GM21360 (cell line): ENCODE measurements around the gene ST6GAL1.
A peak's percentile ranks its signal among the peaks of the same experiment; 100 is the strongest.

Source experiments
- ATAC-seq: cut with Tn5 transposase; IDR thresholded peaks from one replicate; pipeline ENCODE4 v1.9.1; 2021; ENCODE audit warnings: mild to moderate bottlenecking, moderate library complexity; ENCODE audit not compliant: unreplicated experiment

The ST6GAL1 gene

DNA sequence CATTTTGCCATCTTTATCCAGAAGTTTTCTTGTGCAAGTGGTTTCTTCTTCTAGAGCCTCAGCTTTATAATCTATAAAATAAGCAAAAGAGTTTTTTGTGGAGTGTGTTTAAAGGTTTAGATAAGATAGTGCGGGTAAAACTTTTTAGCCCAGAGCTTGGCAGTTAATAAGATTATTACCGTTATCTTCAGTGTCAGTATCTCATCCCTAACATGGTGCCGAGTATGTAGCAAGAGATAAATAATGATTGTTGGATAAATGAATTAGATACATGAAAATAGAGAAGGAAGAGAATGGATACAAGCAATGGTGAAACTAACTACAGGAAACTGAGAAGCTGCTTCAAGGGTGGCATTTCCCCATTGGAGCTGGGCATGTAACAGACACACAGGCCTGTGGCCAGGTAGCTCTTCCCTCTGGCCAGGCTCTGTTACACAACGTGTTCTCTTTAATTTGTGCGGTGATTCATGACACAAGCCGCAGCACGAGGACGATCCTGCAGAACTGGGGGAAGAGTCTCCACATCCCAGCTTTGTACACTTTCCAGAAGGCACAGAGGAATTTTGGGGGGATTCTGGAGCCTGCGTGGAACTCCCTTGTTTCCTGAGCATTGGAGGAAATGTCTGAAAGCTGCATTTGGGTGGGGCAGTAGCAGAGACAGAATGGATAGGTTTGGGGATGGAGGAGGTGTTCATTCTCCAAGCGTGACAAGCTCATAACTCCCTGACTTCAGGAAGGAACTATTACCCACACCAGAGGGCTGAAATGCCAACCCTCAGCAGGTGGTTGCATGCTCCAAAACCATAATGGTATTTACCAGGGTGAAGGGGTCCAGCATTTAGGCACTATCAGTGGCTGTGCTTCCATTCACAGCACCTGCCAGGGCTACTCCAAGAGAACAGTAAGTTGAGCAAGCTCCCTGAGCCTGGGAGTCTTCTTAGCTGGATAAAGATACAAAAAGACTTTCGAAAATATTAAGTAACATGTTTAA, 14.2 kb upstream of the ST6GAL1 start:
- ATAC-seq, result no peak

DNA sequence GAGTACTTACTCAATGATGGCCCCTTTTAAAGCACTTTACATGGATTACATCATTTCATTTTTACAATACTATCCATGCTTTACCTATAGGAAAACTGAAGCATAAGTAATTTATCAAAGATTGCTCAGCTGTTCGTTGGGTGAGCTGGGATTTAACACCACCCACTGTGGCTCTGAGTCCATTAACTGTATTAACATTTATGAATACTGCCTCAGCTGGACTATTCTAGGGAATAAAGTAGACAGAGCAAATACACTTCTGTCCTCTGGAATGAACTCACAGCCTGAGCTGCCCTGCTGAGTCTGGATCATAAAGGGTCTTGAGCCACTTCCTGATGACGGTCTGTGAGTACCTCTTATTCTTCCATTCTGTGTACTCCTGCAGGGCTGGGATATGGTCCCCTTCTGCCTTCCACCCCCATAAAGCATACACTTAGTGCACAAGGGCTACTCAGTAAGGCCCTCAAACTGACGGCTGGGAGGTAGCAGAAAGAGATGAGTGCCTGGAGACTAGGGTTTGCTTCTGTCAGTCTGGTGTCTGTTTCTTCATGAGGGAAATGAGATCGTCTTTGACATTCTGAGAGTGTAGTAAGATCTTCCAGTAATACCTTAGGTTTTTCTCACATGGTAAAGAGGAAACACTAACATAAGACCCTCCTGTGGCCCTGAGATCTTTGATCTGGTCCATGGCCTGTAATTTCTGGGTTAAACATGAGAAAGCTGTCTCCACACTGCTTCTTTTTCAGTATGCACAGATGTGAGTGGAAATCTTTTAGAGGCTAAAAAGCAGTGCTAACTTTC, 12.6 kb upstream of the ST6GAL1 start:
- ATAC-seq, result no peak

DNA sequence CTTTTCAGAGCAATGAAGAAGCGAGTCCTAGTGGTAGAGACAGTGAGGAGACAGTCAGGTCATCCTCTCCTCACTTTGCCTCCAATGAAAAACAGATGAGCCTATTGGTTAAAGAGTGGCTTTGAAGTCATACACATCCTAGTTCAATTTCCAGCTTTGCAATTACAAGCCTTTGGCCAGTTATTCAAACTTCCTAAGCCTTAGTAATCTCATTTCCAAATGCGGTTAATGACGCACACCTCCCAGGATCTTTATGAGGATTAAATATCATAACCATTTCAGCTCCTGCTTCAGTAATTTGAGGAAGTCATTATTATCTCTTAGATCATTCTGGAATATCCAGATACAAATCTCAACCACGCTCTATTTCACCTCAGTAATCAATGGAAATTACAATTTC, 10.0 kb upstream of the ST6GAL1 start:
- ATAC-seq, result no peak

DNA sequence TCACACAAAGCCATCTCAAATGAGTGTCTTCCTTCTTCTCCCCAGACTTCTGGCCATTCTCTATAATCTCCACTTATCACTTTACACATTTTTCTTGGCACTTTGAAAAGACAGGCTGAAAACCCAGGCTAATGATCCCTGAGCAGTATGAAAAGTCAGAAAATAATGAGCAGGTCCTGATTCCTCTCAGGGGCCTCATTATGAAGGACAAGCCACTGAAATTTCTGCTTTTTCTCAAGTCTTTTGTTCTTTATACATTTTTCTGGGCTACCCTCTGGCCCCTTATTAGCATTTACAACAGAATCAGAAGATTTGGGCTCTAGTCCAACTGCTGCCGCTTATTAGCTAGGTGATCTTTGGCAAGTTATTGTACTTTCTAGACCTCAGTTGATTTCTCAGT, 9.5 kb upstream of the ST6GAL1 start:
- ATAC-seq, result no peak

- ATAC-seq, result no peak
Observed at GRCh38 chr3:186921578-186921977, 8.7 kb upstream of the ST6GAL1 start.

DNA sequence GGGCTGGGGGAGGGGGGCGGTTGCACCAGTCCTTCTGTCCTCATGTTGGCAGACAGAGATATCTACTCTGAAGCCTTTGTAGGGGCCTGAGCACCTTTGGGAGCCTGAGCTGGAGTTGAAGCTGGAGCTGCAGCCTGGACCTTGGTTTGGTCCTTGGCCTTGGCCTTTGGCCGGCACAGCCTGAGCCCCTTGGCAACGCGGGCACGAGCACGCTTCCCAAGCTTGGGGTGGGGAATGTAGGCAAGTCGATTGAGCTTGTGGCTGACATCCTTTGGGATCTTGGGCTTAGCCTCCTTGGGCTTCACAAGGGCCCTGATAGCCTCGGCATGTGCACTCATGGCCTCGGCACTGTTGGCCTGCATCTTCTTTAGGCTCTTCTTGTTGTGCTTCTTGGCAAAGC, 8.1 kb upstream of the ST6GAL1 start:
- no peak for ATAC-seq

GRCh38 chr3:186922790-186923189, 7.5 kb upstream of the ST6GAL1 start:
- no peak for ATAC-seq

GRCh38 chr3:186923241-186923640, 7.1 kb upstream of the ST6GAL1 start:
- ATAC-seq, result no peak

GRCh38 chr3:186925826-186926225, 4.5 kb upstream of the ST6GAL1 start:
- no peak for ATAC-seq

DNA sequence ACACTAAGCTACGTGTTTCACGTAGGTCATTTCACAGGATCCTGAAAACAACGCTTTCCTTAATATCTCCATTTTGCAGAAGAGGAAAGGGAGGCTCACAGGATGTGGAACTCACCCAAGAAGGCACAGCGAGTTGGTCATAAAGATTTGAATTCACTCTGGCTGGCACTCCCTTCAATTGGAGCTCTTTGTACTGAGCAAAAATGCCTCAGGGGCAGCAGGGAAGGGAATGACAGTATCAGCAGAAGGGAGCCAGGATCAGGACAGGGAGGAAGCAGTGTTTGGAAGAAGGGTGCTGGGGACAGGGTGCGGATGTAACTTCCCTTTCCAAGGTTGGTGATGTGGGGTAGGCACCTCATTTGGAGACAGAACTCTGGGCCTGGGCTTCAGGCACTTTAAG, 1.1 kb upstream of the ST6GAL1 start:
- no peak for ATAC-seq

DNA sequence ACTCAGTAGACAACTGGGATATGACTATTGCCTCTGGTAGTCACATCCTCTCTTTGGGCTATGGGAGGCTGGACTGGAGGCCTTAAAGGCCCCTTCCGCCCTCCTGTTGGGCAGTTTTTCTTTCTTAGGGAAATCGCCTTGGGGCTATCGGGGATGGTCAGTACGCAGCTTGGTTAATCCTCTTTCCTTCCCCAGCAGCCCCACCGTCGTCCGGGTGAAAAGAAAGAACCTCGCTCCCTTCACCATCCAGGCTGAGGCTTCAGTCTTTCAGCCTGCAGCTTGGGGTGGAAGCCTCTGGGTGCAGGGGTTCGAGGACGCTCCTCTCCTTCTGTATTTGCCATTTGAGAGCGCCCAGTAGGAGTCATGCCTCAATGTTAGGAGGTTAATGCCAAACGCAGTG, 641 bp upstream of the ST6GAL1 start:
- ATAC-seq, result no peak

DNA sequence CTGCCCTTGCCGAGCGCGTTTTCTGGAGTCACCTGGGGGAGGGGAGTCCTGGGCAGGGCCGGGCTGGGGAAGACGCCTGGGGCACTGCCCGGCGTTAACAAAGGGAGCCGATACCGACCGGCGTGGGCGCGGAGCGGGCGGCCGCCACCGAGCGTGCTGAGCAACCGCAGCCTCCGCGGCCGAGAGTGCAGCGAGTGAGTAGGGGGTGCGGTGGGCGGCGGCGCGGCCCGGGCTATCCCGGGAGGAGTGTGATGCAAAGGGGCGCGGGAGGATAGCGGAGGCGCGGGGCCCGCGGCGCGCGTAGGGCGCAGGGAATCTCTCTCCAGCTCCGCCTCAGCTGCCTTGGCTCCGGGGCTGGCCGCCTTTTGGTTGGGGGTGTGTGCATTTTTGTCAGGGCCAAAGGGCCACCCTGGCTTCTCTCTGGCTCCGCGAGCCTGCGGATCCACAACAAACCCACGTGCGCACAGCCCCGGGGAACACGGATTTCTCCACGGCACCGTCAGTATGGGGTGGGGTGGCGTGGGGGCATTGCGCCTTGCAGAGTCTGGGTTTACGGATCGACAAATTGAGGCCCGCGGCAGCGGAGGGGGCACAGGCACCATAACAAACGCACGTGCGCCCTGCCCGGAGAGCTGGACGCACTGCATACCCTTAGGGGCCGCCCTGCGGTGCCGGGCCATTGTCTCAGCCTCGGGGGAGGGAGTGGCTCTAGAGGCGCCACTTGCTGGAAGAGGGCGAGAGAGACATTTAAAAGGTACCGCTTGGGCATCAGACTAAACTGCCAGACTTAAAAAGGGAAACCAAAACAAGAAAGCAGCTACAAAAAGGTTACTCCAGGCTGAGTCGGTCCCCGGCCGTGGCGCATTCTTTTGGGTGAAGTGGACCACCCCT, 560 bp downstream of the ST6GAL1 start:
- ATAC-seq, result peak; percentile 61

GRCh38 chr3:186931532-186932280, 1.4 kb downstream of the ST6GAL1 start:
- ATAC-seq, result no peak

DNA sequence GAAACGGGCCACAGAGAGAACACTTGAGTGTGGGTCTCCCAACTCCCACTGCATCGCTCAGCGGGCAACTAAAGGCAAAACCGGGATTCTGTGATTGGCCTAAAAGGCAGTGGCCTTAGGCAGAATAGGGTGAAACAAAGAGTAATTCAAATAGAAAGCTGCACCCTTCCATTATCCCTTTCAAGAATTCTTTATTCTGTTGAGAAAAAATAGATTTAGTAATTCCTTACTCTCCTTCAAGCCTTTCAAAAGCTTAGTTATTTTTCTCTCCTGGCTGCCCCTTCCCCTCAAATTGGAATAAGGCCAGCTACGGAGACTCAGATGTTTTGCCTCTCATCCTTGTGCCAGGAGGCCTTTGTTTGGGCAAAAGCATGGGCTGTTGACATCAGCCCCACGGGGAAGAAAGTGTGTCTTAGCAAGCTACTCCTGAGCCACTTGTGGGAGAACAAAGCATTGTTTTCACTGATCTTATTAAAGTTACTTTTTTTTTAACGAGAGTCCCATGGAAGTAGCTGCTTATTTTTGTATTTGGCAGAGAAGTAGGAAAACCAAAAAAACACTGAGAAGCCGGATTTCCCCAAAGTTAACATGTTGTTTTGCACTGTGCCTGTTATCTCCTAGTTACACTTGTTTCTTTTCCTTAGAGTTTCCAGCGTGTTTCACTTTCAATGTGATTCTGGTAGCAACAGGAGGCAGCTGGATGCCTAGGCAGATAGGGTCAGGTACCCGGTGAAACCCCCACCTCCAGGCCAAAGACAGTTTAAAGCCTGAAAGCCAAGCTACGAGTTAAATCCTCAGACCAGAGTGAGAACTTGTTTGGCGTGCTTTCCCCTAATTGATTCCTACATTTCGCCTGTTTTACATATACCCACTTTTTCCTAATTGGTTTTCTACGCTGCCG, 2.2 kb downstream of the ST6GAL1 start:
- no peak for ATAC-seq

GRCh38 chr3:186933816-186934215, 3.5 kb downstream of the ST6GAL1 start:
- no peak for ATAC-seq

- no peak for ATAC-seq
Observed at GRCh38 chr3:186935133-186935532, 4.8 kb downstream of the ST6GAL1 start.

- no peak for ATAC-seq
Observed at GRCh38 chr3:186937017-186937875, 6.9 kb downstream of the ST6GAL1 start.

DNA sequence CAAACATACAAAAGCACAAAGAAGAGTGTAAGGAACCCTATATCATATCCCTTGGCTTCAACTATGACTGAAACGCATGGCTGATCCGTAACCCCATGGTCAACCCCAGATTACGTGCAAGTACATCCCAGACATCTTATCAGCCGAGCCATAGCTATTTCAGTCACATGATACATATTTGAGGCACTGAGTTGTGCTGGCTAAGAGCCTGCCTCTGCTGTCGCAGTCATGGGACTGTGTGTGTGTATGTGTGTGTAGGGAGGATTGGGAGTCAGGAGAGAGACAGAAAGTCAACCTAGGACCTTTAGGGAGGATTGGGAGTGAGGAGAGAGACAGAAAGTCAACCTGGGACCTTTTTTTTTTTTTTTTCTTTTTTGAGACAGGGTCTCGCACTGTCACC, 8.4 kb downstream of the ST6GAL1 start:
- ATAC-seq, result no peak
